ENCODE measurements around the gene MSS51.

GRCh38 chr10:73459683-73460314 is 26.4 kb upstream of the MSS51 start:
- no peak for TF ChIP-seq CTCF (IDR thresholded peaks at IDR 0.05; ENCODE audit: low read depth, low read length)
- no peak for TF ChIP-seq MAX (IDR thresholded peaks at IDR 0.05; ENCODE audit: low read depth, low read length)
- no peak for TF ChIP-seq POLR2A (IDR thresholded peaks at IDR 0.05; ENCODE audit: extremely low read depth, insufficient read length)

All from NB4 (cell line).